Panc1 (cell line): ENCODE data around the gene CLK2. TPM values are rescaled to one million over a fixed set of nuclear protein-coding genes. Genes with fewer than 3 reads are reported as not detected.
A peak's percentile ranks its signal among the peaks of the same experiment; 100 is the strongest.
"Not testable (repeated sequence)": the region's sequence is repeated elsewhere in the genome, so short reads cannot be mapped to it uniquely, and the experiment has no call there.

Source experiments
- ATAC-seq: fragments of 200-7000 bp; cut with Tn5 transposase; 2 replicates; pipeline ENCODE4 v1.9.1; 2020; ENCODE audit warnings: mild to moderate bottlenecking, moderate library complexity
- BruUV-seq: library from RNA; stranded (reverse); fragments of 400-500 nt; replicated peaks from 2 replicates; lab custom pipeline; 2021; lab: Mats Ljungman, UMichigan
- CTCF ChIA-PET: fragments of 300-600 bp; sonication (Branson Sonifier 250); formaldehyde crosslinking; loops from one replicate; lab custom pipeline; 2022; ENCODE audit warnings: antibody characterized with exemption; lab: Charles Lee
- POLR2A ChIA-PET: fragments of 300-600 bp; sonication (Branson Sonifier 250); formaldehyde crosslinking; loops from one replicate; lab custom pipeline; 2022; ENCODE audit warnings: antibody characterized with exemption; lab: Charles Lee
- DNase-seq: peaks from one replicate; pipeline ENCODE4 v3.0.0-alpha.2; 2010; ENCODE audit warnings: low read depth, low spot score
- H3K27ac ChIP-seq: 2 replicates; pipeline ENCODE4 v1.5.1; 2011; ENCODE audit warnings: mild to moderate bottlenecking, low read length, inconsistent platforms
- H3K27me3 ChIP-seq: fragments of 200-500 bp; sonication (Bioruptor generic); 2 replicates; pipeline ENCODE4 v1.6.0; 2014; ENCODE audit warnings: low read length, inconsistent platforms; ENCODE audit not compliant: control insufficient read depth, insufficient read depth
- H3K36me3 ChIP-seq: fragments of 200-500 bp; sonication (Bioruptor generic); 2 replicates; pipeline ENCODE4 v1.5.1; 2014; ENCODE audit warnings: inconsistent platforms, mild to moderate bottlenecking, low read length, moderate library complexity; ENCODE audit not compliant: control insufficient read depth, insufficient read depth
- H3K4me1 ChIP-seq: 2 replicates; pipeline ENCODE4 v1.5.1; 2011; ENCODE audit warnings: inconsistent platforms, mild to moderate bottlenecking, low read length, moderate library complexity; ENCODE audit not compliant: control insufficient read depth, insufficient read depth
- H3K4me3 ChIP-seq, 2 experiments: 2 replicates each; pipeline ENCODE4 v1.5.1; 2011 to 2012; ENCODE audit warnings: low read depth in 2 of 2, low read length in 2 of 2, mild to moderate bottlenecking in 2 of 2, inconsistent platforms in 1 of 2, moderate library complexity in 1 of 2
- H3K9me3 ChIP-seq: fragments of 200-500 bp; sonication (Bioruptor generic); 2 replicates; pipeline ENCODE4 v1.5.1; 2014; ENCODE audit warnings: low read depth, mild to moderate bottlenecking, inconsistent platforms, low read length, moderate library complexity; ENCODE audit not compliant: control insufficient read depth, insufficient read depth
- POLR2AphosphoS5 ChIP-seq: IDR thresholded peaks from 2 replicates; pipeline ENCODE4 v1.6.1; 2012; ENCODE audit warnings: mild to moderate bottlenecking, low read depth, low read length, moderate library complexity
- SIN3A ChIP-seq: IDR thresholded peaks from 2 replicates; pipeline ENCODE4 v1.6.1; 2012; ENCODE audit warnings: low read depth, mild to moderate bottlenecking, low read length, moderate library complexity, borderline replicate concordance; ENCODE audit not compliant: insufficient read depth
- TCF7L2 ChIP-seq: IDR thresholded peaks from 2 replicates; pipeline ENCODE4 v1.6.1; 2011; ENCODE audit warnings: mild to moderate bottlenecking, low read depth, low read length, inconsistent platforms
- in situ Hi-C: cut with HindIII; loops from 2 replicates; pipeline ENCODE4 v1.10.0; 2016; ENCODE audit warnings: low sequenced_read_pairs, low pct_unique_long_range_greater_than_20kb
- intact Hi-C: fragments of 100-400 bp; cut with micrococcal nuclease; formaldehyde crosslinking; loops from one replicate; pipeline ENCODE4 v1.10.0; 2022; ENCODE audit not compliant: unreplicated experiment
- total RNA-seq: library from RNA; stranded (reverse); gene quantifications from one replicate; pipeline ENCODE4 v1.2.1, GENCODE V29; 2021; ENCODE audit not compliant: unreplicated experiment
- TF ChIP-seq, protein P1 (sequence below), 2 experiments: IDR thresholded peaks; 2 replicates each; pipeline ENCODE4 v1.6.1; 2011 to 2012; ENCODE audit warnings: low read depth in 2 of 2, control low read depth in 1 of 2, low read length in 1 of 2, mild to moderate bottlenecking in 1 of 2, moderate library complexity in 1 of 2; ENCODE audit not compliant: insufficient read depth in 1 of 2
- TF ChIP-seq, protein P2 (sequence below): fragments of 450-650 bp; IDR thresholded peaks from 2 replicates; pipeline ENCODE4 v1.5.1; 2017; ENCODE audit warnings: mild to moderate bottlenecking

CLK2 gene
- total RNA-seq, 1 experiment from 2014 or later: 43.6 TPM

GRCh38 chr1:155225404-155225759, 47.9 kb downstream of the CLK2 start:
- CTCF ChIA-PET, H3K36me3 ChIP-seq, POLR2A ChIA-PET, BruUV-seq, intact Hi-C loops, ATAC-seq, H3K27me3 ChIP-seq, in situ Hi-C loops, H3K9me3 ChIP-seq, DNase-seq: not testable (repeated sequence)
- Histone ChIP-seq H3K27ac (peak overlapping the region; percentile 96), H3K4me3 (peak overlapping the region in 1 of 2 experiments; percentile 24; a peak in 1 of 4 replicates), H3K4me1 (peaks cover 32% of the 10 kb centered on the region)

- intact Hi-C loops (no loop called here), in situ Hi-C loops (no loop called here)
- TF ChIP-seq, protein P1, sequence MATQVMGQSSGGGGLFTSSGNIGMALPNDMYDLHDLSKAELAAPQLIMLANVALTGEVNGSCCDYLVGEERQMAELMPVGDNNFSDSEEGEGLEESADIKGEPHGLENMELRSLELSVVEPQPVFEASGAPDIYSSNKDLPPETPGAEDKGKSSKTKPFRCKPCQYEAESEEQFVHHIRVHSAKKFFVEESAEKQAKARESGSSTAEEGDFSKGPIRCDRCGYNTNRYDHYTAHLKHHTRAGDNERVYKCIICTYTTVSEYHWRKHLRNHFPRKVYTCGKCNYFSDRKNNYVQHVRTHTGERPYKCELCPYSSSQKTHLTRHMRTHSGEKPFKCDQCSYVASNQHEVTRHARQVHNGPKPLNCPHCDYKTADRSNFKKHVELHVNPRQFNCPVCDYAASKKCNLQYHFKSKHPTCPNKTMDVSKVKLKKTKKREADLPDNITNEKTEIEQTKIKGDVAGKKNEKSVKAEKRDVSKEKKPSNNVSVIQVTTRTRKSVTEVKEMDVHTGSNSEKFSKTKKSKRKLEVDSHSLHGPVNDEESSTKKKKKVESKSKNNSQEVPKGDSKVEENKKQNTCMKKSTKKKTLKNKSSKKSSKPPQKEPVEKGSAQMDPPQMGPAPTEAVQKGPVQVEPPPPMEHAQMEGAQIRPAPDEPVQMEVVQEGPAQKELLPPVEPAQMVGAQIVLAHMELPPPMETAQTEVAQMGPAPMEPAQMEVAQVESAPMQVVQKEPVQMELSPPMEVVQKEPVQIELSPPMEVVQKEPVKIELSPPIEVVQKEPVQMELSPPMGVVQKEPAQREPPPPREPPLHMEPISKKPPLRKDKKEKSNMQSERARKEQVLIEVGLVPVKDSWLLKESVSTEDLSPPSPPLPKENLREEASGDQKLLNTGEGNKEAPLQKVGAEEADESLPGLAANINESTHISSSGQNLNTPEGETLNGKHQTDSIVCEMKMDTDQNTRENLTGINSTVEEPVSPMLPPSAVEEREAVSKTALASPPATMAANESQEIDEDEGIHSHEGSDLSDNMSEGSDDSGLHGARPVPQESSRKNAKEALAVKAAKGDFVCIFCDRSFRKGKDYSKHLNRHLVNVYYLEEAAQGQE (IDR thresholded peaks at IDR 0.05; ENCODE audit: insufficient read depth in 1 of 2, low read depth in 2 of 2, low read length in 1 of 2): no peak
- TF ChIP-seq SIN3A: no peak
- TF ChIP-seq POLR2AphosphoS5: no peak
- TF ChIP-seq, protein P2, sequence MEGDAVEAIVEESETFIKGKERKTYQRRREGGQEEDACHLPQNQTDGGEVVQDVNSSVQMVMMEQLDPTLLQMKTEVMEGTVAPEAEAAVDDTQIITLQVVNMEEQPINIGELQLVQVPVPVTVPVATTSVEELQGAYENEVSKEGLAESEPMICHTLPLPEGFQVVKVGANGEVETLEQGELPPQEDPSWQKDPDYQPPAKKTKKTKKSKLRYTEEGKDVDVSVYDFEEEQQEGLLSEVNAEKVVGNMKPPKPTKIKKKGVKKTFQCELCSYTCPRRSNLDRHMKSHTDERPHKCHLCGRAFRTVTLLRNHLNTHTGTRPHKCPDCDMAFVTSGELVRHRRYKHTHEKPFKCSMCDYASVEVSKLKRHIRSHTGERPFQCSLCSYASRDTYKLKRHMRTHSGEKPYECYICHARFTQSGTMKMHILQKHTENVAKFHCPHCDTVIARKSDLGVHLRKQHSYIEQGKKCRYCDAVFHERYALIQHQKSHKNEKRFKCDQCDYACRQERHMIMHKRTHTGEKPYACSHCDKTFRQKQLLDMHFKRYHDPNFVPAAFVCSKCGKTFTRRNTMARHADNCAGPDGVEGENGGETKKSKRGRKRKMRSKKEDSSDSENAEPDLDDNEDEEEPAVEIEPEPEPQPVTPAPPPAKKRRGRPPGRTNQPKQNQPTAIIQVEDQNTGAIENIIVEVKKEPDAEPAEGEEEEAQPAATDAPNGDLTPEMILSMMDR: no peak
- no peak for TF ChIP-seq TCF7L2
- H3K36me3 ChIP-seq: no peaks in the 10 kb centered on the region
- no TSS peak for BruUV-seq
- POLR2A ChIA-PET: interaction anchor here (1.2 kb wide), 1 partner anchor 14 kb away, joined by 5 read pairs; no protein-coding TSS in a partner anchor
- no peaks in the 10 kb centered on the region for H3K9me3 ChIP-seq
- H3K27ac ChIP-seq: no peak overlapping the region
- CTCF ChIA-PET: no interaction called here
- DNase-seq: no peak
- no peaks in the 10 kb centered on the region for H3K27me3 ChIP-seq
- H3K4me1 ChIP-seq: peaks cover 30% of the 10 kb centered on the region
- ATAC-seq: no peak
- H3K4me3 ChIP-seq: no peak overlapping the region
These were observed 50.3 kb downstream of the CLK2 start for GRCh38 chr1:155223047-155223446.

GRCh38 chr1:155220211-155220965, 52.9 kb downstream of the CLK2 start:
- in situ Hi-C loops, DNase-seq, intact Hi-C loops, POLR2A ChIA-PET, ATAC-seq, BruUV-seq, H3K27me3 ChIP-seq, H3K9me3 ChIP-seq, H3K36me3 ChIP-seq, H3K4me3 ChIP-seq: not testable (repeated sequence)
- CTCF ChIA-PET: interaction anchor here (0.6 kb wide), 1 partner anchor 31 kb away, joined by 3 read pairs; no protein-coding TSS in a partner anchor
- Histone ChIP-seq H3K27ac (peak overlapping the region; percentile 2; the same call in 1 of the 2 replicates), H3K4me1 (peaks cover 15% of the 10 kb centered on the region)
